Bronchial epithelial cell (primary cell): ENCODE data around the gene USP17L20. TPM values are rescaled to one million over a fixed set of nuclear protein-coding genes. Genes with fewer than 3 reads are reported as not detected.
"Not testable (repeated sequence)": the region's sequence is repeated elsewhere in the genome, so short reads cannot be mapped to it uniquely, and the experiment has no call there.

Experiments used
- DNase-seq: peaks from one replicate; pipeline ENCODE4 v3.0.0-alpha.2; 2010; ENCODE audit warnings: low read depth
- FAIRE-seq: peaks from 2 replicates; lab custom pipeline; 2011; peaks lifted over from hg19 to GRCh38; lab: Jason Lieb, UNC
- H3K27me3 ChIP-seq: 2 replicates; pipeline ENCODE4 v1.5.1; 2011; ENCODE audit warnings: low read length; ENCODE audit not compliant: control insufficient read depth, insufficient read depth
- H3K36me3 ChIP-seq: 2 replicates; pipeline ENCODE4 v1.5.1; 2011; ENCODE audit warnings: low read length; ENCODE audit not compliant: control insufficient read depth, insufficient read depth
- H3K4me3 ChIP-seq: 2 replicates; pipeline ENCODE4 v1.5.1; 2011; ENCODE audit warnings: mild to moderate bottlenecking, low read depth, low read length, control low read depth
- total RNA-seq: library from RNA; depleted of rRNA; stranded (reverse); fragments of >200 nt; gene quantifications from 2 replicates; pipeline ENCODE4 v1.2.1, GENCODE V29; 2014

The USP17L20 gene
- total RNA-seq, 1 donor from 2014 or later = not detected

DNA sequence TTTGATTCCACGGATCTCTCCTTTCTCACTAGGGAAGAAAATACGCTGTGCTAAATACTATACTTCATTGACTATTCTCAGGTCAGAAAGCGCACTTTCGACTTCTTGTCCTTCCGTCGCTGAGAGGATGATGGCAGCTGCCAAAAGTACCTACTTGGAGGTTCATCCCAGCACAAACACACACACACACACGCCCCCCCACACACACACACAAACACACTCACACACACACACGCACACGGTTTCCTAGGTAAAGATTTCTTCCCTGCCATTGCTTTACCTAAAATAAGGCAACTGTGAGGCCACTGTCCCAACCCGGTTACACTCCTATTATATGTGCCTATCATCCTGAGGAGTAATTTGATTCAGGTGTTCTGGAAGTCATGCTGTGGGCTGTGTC lies 13.8 kb downstream of the USP17L20 start:
- not testable (repeated sequence) for DNase-seq, H3K27me3 ChIP-seq, FAIRE-seq

More for the DNA sequence above, 13.8 kb downstream of the USP17L20 start:
- H3K4me3 ChIP-seq, H3K36me3 ChIP-seq: not testable (repeated sequence)

Other genes starting within 250 kb of the USP17L20 start
- not detected in 2 replicates for gene FAM90A26, start 87.7 kb upstream of the USP17L20 start, total RNA-seq
- not detected in 2 replicates for gene USP17L10, start 47.5 kb upstream of the USP17L20 start, total RNA-seq
- gene USP17L11, start 42.7 kb upstream of the USP17L20 start, total RNA-seq = not detected in 2 replicates
- not detected in 2 replicates for gene USP17L12, start 38.0 kb upstream of the USP17L20 start, total RNA-seq
- not detected in 2 replicates for gene USP17L13, start 33.2 kb upstream of the USP17L20 start, total RNA-seq
- gene USP17L15, start 23.7 kb upstream of the USP17L20 start, total RNA-seq = not detected in 2 replicates
- gene USP17L17, start 14.2 kb upstream of the USP17L20 start, total RNA-seq = not detected in 2 replicates
- gene USP17L18, start 9.5 kb upstream of the USP17L20 start, total RNA-seq = not detected in 2 replicates
- not detected in 2 replicates for gene USP17L19, start 4.7 kb upstream of the USP17L20 start, total RNA-seq
- not detected in 2 replicates for gene USP17L21, start 4.7 kb downstream of the USP17L20 start, total RNA-seq
- gene USP17L22, start 9.5 kb downstream of the USP17L20 start, total RNA-seq = not detected in 2 replicates
- gene USP17L24, start 67.0 kb downstream of the USP17L20 start, total RNA-seq = not detected in 2 replicates
- not detected in 2 replicates for gene USP17L25, start 71.8 kb downstream of the USP17L20 start, total RNA-seq
- gene USP17L26, start 76.5 kb downstream of the USP17L20 start, total RNA-seq = not detected in 2 replicates
- not detected in 2 replicates for gene USP17L5, start 81.3 kb downstream of the USP17L20 start, total RNA-seq
- not detected in 2 replicates for gene USP17L27, start 86.0 kb downstream of the USP17L20 start, total RNA-seq
- not detected in 2 replicates for gene USP17L28, start 90.8 kb downstream of the USP17L20 start, total RNA-seq
- not detected in 2 replicates for gene USP17L29, start 95.5 kb downstream of the USP17L20 start, total RNA-seq
- gene USP17L30, start 105.0 kb downstream of the USP17L20 start, total RNA-seq = not detected in 2 replicates
- not detected in 2 replicates for gene DEFB131A, start 186.3 kb downstream of the USP17L20 start, total RNA-seq